HG03571 (cell line): ENCODE data around the gene PAPPA.

Experiments used
- ATAC-seq: cut with Tn5 transposase; IDR thresholded peaks from one replicate; pipeline ENCODE4 v1.9.1; 2021; ENCODE audit not compliant: unreplicated experiment

The PAPPA gene

GRCh38 chr9:116219686-116220085 is 66.1 kb downstream of the PAPPA start:
- ATAC-seq, result no peak

DNA sequence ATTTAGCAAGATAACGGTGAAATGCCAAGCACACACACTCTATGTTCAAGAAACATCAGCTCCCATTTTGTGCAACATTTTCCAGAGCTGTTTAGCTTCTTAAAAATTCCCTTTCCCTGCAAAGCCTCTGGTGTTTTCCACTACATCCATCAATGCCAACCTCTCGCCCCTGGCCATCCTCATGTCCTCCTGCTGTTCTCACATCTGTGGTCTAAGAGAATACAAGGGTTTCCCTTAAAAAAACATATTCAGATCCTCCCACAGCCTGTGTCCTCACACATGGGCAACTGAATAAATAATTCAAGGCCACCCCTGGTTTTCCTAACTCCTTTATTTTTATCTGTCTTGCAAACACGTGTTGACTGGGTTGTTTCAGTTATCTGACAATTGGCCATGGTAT is 70.3 kb downstream of the PAPPA start:
- ATAC-seq, result no peak

- no peak for ATAC-seq
Measured at GRCh38 chr9:116230051-116230632, 76.6 kb downstream of the PAPPA start.

- ATAC-seq, result no peak
Measured at GRCh38 chr9:116232424-116233159, 79.0 kb downstream of the PAPPA start.

GRCh38 chr9:116233160-116233530 is 79.6 kb downstream of the PAPPA start:
- no peak for ATAC-seq

DNA sequence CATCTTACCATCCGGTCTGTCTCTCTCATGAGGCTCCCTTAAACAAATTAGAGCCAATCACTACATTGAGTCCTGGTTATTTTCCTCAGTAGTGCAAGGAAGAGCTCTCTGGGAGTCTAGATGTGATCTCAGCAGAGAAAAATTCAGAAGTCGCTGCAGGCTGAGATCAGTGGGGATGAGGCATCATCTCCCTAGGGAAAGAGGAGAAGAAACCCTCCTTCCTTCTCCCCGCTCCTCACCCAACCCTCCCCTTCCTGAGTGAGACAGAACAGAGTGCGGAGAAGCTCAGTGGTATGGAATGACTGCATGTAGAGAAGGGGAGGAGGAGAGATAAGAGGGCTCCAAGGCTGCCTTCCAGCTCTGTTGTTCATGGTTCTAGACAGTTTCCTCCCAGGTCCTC is 80.5 kb downstream of the PAPPA start:
- ATAC-seq, result no peak

GRCh38 chr9:116236979-116237378 is 83.4 kb downstream of the PAPPA start:
- no peak for ATAC-seq

DNA sequence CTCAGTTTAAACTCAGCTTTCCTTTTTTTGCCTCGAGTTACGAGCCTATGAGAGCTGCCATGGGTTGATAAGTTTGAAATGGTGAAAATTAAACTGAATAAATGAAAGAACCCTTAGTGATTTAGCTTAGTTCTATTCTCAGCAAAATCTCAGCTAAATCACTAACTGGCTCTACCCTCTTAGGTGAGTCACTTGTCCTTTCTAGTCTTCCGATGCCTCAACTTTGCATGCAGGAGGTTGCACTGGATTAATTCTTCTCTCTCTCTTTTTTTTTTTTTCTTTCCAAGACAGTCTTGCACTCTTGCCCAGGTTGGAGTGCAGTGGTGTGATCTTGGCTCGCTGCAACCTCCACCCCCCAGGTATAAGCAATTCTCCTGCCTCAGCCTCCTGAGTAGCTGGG is 83.9 kb downstream of the PAPPA start:
- no peak for ATAC-seq

- ATAC-seq, result no peak
Measured at GRCh38 chr9:116238225-116238624, 84.6 kb downstream of the PAPPA start.

GRCh38 chr9:116238776-116239340 is 85.3 kb downstream of the PAPPA start:
- no peak for ATAC-seq

DNA sequence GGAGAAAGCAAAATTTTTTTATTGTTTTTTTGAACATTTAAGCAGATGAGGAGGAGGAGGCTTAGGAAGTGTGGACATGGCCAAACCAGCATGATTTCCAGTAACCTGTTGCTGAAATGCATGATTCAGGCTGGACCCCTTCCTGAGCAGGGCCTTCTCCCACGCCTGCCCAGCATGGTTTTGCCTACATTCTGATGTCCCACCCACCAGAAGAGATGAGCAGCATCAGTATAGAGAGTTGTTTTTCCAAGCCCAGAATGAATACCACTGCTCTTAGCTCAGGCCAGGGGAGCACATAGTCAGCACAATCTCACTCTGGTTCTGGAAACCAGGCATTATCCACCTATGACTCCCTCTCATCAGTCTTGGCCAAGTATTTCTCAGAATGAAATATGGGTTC is 90.1 kb downstream of the PAPPA start:
- ATAC-seq, result no peak

DNA sequence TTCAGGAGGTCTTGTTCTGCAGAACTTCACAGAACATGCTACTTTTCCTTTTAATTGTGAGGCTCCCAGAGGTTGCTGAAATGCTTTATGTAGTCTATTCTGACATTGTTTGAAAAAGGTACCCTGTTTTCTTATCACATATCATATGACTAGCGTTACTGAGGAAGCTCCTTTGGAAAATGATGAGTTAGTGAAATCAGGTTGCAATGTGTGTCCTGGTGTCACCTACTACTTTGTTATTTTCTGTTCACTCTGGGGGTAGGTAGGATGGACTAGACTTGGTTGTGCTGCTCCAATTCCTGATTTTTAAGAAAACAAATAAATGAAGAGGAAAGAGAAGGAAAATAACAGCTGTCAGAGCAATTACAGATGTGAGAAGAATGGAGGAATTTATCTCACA is 93.7 kb downstream of the PAPPA start:
- no peak for ATAC-seq

- no peak for ATAC-seq
Measured at GRCh38 chr9:116247791-116248374, 94.3 kb downstream of the PAPPA start.

DNA sequence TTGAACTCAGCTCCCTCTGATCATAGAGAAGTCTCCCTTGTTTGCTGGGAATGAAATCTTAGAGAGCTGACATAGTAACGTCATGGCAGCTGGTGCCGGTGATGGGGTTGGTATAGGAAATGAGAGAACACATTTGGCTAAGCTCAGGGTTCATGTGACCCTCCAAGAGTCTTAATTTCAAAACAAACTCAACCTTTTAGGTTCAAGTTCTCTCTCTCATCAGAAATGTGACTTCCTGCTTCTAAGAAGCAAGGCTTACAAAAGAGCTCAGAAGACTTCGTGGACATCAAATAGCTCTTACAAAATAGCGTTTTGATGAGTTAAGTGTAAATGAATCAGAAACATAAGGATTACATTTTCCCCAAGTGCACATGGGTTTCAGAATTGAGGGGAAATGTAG is 97.3 kb downstream of the PAPPA start:
- no peak for ATAC-seq

GRCh38 chr9:116251366-116251765 is 97.8 kb downstream of the PAPPA start:
- no peak for ATAC-seq

- no peak for ATAC-seq
Measured at GRCh38 chr9:116260531-116260930, 106.9 kb downstream of the PAPPA start.

- no peak for ATAC-seq
Measured at GRCh38 chr9:116262448-116262847, 108.9 kb downstream of the PAPPA start.

DNA sequence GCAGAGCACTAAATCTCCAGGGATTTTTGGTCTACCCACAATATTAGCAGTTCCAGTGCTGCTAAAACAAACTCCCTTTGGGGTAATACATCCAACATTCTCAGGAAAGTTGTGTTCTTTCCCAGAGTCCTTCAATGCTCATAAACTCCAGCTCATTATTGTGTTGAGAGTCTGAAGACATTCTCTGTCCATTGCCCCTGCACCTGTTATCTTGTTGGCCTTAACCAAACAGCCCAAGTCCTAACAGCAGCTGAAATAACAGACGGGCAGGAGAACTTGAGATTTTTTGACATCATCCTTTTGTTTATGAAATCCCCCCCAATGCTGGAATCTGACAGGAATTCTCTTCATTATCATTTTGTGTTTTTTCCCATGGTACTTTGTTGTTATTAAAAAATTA is 110.8 kb downstream of the PAPPA start:
- ATAC-seq, result no peak

DNA sequence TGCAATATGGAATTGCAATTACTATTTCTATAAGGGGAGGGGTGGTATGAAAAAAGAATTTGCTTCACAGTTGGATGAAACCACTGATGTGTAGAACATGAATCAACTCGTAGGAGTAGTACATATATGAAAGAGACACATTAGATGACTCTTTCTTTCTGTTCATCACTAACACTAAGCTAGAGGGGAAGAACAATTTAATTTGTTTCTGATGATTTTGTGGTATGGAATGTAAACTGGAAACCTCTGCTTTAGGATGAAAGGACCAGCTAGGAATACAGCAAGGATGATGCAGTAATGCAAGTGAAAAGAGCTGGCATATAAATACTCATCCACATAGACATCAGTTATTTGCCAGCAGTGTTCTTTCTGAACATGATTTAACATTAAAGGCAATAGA is 113.4 kb downstream of the PAPPA start:
- no peak for ATAC-seq

GRCh38 chr9:116269250-116269649 is 115.7 kb downstream of the PAPPA start:
- ATAC-seq, result no peak

- no peak for ATAC-seq
Measured at GRCh38 chr9:116270546-116270945, 117.0 kb downstream of the PAPPA start.

- ATAC-seq, result no peak
Measured at GRCh38 chr9:116271340-116271739, 117.7 kb downstream of the PAPPA start.
